ENCODE data around the gene UNC13D.
A peak's percentile ranks its signal among the peaks of the same experiment; 100 is the strongest.
"Not testable (repeated sequence)": the region's sequence is repeated elsewhere in the genome, so short reads cannot be mapped to it uniquely, and the experiment has no call there.

Gene UNC13D

GRCh38 chr17:75843577-75844529, at the start of gene UNC13D:
UNC13D (minus strand) TSS chr17:75844404; CDS start chr17:75844337, 67 bp downstream.
- peak; percentile 47 to 49 for DNase-seq

- no peak for DNase-seq
These were observed 49.3 kb upstream of the UNC13D start for GRCh38 chr17:75893305-75894048.

DNA sequence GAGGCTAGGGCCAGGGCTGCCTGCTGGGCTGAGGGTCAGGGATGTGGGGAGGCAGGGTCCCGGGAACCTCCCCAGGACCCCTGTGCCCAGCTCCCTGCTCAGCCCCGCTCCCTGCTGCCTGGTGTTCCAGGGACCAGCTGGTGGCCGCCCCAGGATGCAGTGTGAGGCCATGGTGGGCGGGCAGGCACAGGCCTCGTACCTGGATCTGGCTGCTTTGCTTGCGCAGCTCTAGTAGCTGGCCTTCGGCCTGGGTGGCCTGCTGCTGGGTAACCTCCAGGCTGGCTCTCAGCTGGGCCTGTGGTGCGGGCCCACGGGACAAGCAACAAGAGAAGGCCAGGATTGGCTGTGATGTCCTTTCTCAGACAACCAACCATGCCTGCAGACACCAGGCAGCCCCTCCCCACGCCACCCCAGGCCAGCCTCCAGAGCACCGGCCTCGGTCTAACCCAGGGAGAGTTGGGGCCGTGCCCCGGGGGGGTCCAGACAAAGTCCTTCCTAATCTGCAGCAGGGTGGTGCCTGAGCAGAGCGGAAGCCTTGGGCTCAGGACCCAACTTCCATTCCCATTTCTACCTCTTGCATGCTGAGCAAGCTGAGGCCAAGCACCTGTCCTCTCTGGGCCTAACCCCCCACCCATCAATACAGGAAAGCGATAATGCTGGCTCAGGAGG, 48.5 kb upstream of the UNC13D start:
- no peak for DNase-seq

DNA sequence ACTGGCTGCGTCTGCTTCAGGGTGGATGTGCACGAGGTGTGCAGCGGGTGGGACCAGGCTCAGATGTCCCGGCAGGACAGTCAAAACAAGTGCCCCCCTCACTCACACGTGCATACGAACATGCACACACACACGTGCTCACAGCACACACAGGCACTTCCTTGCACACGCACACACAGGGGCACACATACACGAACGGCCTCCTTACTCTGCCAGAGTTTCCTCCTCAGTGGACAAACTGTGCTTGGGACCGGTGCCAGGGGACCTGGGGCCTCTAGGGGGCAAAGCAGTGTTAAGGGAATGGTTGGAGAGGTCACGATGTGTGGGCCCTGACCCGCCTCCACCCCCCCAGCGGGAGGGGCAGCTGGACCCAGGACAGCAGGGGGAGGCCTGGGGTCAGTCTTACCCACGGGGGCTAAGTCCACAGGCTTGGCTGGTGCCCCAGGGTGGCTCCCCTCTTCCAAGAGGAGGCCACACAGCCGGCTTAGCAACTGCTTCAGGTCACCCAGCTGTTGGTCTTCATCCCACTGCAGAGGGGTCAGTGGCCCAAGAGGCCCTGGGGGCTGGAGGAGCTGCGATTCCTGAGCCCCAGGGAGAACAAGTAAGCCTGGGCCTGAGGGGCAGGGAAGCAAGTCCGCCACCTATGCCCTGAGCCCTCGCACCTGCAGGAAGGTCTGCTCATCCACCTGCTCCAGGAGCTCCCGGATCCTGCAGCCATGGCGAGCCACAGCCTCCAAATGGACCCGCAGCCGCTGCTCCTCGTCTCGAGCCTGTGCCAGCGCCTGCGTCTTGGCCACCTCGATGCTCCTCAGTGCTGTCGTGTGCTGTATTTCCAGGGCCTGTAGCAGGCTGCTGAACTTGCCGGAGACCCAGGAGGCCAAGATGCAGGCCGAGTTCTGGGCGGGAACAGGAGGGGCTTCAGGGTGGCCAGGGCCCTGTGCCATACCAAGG, 47.7 kb upstream of the UNC13D start:
- DNase-seq, result no peak

DNA sequence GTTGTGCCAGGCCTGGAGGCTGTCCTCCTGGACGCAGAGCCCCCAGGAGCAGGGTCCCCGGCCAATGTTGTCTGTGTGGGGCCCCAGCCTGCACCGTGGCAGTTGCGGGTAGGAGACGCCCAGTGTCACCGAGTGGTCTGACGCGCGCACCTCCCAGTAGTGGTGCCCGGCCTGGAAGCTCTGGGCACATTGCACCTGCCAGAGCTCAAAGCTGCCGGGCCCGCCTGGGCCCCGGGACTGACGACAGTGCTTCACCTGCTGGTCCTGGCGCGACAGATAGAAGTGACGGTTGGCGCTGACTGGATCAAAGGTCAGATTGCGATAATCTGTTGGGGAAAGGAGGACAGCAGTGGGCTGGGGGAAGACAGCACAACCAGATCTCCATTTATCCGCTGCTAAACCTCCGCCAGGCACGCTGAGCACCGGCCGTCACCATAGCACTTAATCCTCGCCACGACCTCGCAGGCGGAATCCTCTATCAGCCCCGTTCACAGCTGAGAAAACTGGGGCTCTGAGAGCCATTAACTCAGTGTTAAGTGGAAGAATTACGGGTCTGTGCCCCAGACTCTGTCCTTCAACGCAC, 46.9 kb upstream of the UNC13D start:
- no peak for DNase-seq

DNA sequence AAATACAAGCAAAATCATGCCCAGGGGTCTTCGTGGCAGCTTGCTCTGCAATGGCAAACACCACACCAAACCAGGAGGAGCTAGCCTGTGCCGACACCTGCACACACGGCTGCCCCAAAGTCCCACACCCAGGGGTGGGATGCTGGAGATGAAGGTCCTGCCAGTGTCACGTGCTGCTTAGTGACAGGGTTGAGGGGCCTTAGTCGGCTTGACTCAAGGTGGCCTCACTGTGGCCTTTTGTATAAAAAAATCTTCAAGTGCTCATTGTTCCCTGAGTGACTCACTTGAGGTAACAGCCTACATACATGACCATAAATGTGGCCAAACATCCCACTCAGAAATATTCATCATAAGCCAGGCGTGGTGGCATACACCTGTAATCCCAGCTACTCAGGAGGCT, 45.2 kb upstream of the UNC13D start:
- no peak for DNase-seq

DNA sequence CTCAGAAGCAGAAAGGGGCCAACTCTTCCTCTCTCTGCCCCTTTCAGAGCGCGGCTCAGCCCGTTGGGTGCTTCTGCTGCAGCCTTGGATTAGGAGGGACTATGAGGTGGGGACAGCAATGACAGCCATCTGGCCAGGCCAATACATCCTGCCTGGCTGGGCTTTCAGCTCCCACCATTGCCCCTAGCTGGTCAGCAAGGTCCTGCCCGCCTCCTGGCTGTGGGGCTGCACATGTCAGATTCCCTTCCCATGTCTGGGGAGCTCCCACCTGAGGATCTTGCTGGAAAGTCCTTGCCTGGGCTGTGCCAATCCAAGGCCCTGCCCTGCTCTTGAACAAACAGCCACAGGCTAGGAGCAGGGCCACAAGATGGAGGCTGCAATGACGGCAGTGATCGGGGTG, 44.3 kb upstream of the UNC13D start:
- DNase-seq, result no peak

GRCh38 chr17:75885860-75886259, 41.7 kb upstream of the UNC13D start:
- not testable (repeated sequence) for DNase-seq

DNA sequence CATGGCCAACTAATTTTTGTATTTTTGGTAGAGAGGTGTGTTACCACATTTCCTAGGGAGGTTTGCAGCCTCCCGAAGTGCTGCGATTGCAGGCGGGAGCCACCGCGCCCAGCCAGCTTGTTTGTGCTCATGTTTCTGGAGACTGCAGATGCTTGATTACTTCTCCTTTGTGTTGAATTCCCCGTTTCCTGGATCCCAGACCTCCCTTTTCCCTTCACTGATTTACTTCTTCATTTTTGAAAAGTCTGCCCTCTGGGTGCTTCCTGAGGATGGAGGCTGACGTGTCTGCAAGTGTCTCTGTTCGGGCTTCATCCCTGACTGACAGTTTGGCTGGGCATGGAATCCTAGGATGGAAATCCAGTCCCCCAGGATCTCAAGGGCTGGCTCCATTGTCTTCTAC, 41.2 kb upstream of the UNC13D start:
- no peak for DNase-seq

DNA sequence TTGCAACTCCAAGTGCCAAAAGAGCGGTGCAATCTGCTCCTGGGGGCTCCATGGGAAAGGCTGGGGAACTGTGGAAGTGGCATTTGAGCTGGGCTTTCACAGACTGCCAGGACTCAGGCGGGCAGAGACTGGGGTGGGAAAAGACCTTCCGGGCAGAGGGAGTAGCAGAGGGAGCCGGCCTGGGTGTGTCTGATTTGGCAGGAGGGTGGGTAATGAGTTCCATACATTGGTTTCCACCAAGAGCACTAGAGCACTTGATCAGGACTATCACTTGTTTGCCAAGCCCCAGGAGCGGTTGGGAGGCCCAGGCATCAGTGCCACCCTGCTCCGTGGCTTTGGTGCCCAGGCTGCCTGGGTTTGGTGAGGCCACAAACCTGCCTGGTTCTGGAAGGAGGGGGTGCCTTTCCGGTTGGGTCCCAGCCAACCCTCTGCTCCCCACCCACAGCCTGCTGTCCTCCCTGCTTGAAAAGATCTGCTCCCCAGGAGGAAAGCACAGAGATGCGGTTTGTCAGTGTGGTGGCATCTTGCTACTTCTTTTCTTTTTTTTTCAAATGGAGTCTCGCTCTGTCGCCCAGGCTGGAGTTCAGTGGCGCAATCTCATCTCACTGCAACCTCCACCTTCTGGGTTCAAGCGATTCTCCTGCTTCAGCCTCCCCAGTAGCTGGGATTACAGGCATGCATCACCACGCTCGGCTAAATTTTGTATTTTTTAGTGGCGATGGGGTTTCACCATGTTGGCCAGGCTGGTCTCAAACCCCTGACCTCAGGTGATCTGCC, 37.7 kb upstream of the UNC13D start:
- no peak for DNase-seq

DNA sequence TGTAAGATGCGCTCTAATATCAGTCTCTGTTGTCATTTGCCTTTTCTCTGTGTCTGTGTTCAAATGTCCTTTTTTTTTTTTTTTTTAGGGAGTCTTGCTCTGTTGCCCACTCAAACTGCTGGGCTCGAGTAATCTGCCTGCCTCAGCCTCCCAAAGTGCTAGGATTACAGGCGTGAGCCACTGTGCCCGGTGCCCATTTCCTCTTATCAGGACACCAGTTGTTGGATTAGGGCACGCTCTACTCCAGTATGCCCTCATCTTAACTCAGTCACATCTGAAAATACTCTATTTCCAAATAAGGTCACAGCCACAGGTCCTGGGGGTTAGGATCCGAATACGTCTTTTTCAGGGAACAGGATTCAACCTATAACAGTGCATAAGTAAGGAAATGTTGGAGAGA, 36.1 kb upstream of the UNC13D start:
- DNase-seq, result no peak

DNA sequence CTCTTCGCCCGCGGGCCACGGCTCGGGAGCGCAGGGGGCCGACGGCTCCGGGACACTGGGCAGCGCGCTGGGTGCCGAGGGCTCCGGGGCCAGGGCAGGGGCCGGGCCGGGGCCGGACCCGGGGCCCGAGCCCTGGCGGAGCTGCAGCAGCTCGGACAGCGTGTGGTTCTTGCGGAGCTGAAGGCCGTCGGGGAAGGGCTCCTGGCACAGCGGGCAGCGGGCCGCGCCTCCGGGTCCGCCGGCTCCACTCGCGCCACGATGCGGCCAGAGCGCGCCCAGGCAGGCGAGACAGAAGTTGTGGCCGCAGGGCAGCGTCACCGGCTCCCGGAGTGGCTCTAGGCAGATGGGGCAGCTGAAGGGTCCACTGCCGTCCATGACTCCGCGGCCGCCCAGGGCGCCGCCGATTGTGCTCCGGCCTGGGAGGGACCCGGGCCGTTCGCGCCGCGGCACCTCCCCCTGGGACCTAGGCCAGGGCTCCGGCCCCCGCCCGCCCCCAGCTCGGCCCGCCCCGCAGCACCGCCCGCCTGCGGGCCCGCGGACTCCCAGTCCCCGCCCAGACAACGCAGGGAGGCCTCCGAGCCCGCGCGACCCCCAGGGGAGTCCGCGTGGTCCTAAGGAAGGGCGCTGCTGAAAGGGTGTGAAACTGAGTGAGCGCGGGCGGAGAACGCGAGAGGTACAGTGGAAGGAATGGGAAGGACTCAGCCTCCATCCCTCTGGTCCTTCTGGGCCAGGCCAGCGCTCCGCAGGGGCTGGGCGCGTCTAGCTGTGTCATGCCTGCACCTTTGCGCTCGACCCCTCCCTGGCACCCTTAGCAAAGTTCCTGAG, 34.2 kb upstream of the UNC13D start, which contains the start of gene TRIM47:
Gene TRIM47, minus strand, starts transcription at position 408 of the 825 bp plus-strand sequence. Its CDS starts 33 bp downstream, at position 375.
- no peak for DNase-seq

DNA sequence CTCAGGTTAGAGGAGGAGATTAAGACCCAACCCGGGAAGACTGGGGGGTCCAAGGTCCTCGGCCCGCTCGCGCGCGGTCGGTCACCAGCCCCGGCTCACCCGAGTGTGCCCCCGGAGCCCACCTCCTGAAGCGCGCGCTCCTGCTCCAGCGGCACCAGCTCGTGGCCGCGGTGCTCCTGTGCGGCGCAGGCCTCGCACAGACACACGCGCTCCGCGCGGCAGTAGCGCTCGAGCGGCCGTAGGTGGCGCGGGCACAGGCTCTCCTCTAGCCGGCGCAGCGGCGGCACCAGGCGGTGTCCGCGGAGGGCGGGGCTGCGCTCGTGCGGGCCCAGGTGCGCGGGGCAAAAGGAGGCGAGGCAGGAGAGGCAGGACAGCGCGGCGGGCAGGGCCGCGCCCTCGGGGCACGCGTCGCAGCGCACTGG, 33.6 kb upstream of the UNC13D start:
- DNase-seq, result peak; percentile 63 to 67

DNA sequence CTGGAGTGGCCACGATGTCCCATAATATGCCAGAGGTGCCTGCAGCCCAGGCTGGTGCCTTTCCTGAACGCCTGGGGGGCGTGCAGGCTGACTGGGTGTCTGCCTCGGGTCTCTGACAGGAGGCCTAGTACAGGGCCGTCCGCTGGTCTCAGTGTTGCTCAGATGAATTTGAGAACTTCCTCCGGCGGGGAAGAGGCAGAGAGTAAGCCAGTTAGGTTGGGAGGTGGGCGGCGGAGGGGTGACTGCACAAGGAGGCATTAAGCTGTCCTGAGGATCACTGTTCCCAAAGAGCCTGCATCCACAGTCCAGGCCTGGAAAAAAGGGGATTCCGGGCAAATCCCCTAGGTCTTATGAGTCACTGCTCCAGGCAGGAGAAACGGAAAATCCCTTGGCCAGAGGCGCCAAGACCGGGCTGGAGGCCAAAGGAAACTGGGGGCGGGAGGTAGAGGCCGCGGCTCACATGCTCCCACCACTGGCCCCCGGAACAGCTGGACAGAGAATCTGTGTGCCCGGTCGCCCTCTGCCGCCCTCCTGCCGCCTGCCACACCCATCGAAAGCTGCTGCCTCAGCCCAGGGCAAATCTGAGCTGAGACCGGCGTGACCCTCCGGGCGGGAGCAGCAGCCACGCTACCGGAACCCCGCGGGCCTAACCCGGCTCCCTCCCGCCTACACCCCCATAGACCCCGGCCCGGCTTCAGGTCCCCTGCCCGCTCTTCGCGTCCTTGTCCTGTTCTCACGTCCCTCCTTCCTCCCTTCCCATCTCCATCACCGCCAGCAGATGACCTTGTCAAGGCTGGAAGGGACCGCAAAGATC, 32.9 kb upstream of the UNC13D start:
- peak in 1 of 2 donors; percentile 26 for DNase-seq

DNA sequence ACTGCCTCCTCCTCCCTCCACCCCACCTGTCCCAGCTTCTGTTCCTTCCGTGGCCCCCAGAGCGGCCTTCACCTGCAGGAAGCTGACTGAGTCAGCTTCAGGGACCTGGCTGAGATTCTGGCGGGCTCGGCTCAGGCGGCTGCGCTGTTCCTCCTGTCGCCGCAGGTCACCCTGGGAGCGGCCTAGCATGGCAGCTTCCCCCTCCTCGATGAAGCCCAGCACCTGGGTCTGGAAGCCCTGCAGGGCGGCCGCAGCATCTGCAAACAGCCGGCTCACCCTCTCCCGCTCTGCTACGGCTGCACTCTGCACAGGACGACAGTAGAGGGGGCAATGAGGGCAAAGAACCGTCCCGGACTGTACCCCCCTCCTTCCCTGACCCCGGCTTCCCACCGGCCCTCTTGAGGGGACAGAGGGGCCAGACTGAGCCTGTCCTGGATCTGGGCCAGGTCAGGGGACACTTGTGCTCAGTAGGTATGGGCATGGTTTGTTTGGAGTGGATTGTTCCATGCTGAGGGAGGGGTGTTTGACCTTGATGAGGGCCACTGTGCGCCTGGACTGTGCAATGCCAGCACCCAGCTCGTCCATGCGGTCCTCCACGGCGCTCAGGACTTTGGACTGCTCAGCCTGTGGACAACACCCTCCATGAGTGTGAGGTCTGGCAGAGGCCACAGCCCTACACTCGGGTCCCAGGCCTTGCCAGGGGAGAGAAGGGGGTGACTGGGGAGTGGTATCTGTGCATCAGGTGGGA, 32.2 kb upstream of the UNC13D start:
- peak; percentile 70 to 74 for DNase-seq

- DNase-seq, result no peak
These were observed 31.7 kb upstream of the UNC13D start for GRCh38 chr17:75875940-75876189.

DNA sequence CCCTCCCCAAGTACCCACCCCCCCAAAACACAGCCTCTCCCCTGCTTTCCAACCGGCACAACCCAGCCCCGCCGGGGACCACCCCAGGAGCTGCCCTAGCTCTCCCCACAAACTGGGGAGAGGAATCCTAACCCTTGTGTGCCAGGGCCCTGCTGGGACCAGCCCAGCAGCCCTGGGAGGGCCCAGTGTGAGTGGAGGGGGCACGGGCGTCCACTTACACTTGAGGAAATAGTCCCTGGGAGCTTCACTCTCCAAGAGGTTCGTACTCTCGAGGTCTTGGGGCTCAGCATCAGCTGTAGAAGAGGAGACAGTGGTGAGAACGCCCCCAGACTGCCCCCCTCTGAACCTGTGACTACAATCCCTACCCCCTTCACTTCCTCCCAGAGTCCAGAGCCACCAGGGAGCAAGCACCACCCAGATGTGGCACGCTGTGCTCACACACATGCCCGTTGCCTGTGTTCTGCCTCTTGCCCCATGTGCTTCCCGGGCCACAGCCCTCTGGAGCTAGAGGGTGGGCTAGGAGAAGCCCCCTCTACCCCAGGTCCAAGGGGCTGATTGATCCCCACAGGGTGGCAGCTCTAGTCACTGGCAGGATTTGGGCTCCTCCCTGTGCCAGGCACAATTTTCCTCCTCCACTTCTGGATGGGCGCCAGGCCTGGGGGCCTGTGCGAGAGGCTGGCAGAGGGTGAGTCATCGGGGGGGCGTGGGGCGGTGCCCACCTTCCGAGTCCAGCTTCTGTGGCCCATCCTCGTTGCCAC, 31.2 kb upstream of the UNC13D start:
- DNase-seq, result peak in 1 of 2 donors; percentile 19

Data from activated CD4-positive, alpha-beta T cell treated with anti-CD3 and anti-CD28 coated beads for 4 hours (primary cell).